HG03342 (cell line): ENCODE results near the gene ZBTB3.
"Not testable (repeated sequence)": the region's sequence is repeated elsewhere in the genome, so short reads cannot be mapped to it uniquely, and the experiment has no call there.

Experiments used
- ATAC-seq: cut with Tn5 transposase; IDR thresholded peaks from one replicate; pipeline ENCODE4 v1.9.1; 2021; ENCODE audit warnings: mild to moderate bottlenecking, moderate library complexity; ENCODE audit not compliant: unreplicated experiment

The ZBTB3 gene

DNA sequence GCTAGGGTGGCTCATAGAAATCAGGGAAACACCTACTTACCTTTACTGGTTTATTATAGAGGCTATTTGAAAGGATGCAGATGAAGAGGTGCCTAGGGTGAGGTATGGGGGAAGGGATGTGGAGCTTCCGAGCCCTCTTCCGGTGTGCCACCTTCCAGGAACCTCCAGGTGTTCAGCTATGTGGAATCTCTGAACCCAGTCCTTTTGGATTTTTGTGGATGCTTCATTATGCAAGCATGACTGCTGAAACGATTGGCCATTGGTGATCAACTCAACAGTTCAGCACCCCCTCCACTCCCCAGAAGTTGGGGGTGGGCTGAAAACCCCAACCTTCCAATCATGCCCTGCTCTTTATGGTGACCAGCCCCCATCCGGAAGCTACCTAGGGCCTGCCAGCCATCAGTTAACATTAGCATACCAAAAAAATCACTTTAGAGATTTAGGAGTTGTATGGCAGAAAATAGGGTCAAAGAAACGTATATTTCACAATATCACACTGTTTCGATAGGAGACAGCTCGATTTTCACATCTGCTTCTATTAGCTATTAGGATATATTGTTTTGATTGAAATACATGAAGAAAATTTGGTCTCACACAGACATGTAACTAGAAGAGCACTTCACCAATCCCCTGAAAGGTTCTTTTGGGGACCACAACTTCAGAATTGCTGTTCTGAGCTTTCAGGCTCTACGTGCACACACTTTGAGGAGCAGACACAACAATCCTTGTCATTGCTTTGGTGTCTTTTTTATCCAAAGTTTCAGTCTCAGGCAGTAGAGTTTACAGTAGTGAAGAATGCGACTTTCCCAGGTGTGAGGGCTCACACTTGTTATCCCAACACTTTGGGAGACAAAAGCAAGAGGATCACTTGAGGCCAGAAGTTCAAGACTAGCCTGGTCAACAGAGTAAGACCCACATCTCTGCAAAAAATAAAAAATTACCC, 4.2 kb upstream of the ZBTB3 start:
- no peak for ATAC-seq

GRCh38 chr11:62755086-62755615, 1.2 kb upstream of the ZBTB3 start:
- no peak for ATAC-seq

DNA sequence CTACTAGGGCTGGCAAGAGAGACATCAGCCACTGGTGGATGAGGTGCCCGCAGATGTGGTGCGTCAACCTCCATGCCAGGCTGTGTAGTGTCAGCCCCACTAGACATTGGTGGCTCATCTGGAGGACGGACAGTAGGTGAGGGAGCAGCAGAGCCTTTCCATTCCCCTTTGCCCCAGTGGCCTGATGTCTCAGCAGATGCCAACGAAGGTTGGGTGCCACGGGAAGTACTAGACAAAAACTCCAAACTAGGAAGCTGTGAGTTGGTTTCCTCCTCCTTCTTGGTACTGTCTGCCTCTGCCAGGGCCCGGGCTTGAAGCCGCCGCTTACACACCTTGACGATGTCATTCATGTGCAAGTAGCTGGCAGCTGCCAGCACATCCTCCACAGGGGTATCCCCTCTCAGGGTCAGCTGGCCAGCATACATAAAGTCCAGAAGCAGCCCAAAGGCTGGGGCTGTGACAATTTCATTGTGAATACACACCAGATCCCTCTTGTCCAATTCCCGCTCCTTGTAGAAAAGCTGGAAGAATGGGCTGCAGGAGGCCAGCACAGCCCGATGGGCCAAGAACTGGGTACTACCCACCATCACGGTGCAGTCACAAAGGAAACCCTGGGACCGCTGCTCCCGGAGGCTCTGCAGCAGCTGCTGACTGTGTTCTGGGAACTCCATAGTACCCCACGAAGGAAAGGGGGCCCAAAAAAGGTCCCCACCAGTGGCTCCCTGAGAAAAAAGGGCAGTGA, 795 bp downstream of the ZBTB3 start:
- peak; percentile 3 for ATAC-seq

GRCh38 chr11:62752177-62752785, 1.7 kb downstream of the ZBTB3 start:
- ATAC-seq, result no peak

- not testable (repeated sequence) for ATAC-seq
Measured at GRCh38 chr11:62749931-62750330, 4.0 kb downstream of the ZBTB3 start.

DNA sequence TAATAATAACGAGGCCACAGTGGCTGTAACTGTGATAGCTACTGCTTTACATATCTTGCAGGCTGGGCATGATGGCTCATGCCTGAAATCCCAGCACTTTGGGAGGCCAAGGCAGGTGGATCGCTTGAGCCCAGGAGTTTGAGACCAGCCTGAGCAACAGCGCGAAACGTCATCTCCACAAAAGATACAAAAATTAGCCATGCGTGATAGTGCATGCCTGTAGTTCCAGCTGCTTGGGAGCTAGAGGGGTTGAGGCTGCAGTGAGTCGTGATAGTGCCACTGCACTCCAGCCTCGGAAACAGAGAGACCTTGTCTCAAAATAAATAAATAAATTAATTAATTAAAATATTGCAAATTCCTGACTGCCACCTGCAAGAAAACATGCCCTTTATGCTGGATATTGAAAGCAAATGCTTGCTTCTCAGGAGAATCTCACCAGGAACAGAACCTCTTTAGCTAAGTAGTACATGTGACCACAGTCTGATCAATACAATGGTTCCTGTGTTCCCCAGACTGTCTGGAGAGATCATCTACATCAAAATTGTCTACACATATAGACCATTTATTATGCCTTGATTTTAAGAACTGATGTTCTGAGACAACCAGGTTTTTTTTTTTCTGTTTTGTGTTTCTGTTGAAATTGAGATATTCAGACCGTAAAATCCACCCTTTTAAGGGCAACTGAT, 6.3 kb downstream of the ZBTB3 start:
- ATAC-seq, result no peak

DNA sequence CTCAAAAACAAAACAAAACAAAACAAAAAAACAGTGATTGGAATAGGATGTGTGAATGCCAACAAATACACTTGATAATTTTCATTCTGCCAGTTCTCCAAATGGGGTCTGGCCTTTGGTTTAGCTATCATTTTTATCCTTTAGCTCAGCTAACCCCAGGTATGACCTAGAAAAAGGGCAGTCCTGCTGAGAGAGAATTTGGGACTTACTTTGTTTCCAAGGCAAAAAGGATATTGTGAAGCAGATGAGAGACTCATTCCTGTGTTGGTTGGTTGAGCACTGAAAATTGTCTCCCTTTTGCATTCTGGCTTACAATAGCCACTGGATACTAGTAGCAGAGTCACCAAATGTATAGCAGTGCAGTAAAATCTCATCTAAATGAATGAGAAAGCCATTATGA, 16.8 kb downstream of the ZBTB3 start:
- ATAC-seq, result no peak

GRCh38 chr11:62732830-62733229, 21.1 kb downstream of the ZBTB3 start:
- ATAC-seq, result no peak

GRCh38 chr11:62730076-62730475, 23.9 kb downstream of the ZBTB3 start:
- ATAC-seq, result not testable (repeated sequence)

- ATAC-seq, result peak; percentile 18
Measured at GRCh38 chr11:62728171-62728988, 25.6 kb downstream of the ZBTB3 start, which contains the start of gene TTC9C. TTC9C (plus strand) TSS chr11:62728486; CDS start chr11:62728849, 363 bp downstream.

GRCh38 chr11:62727872-62728170, 26.1 kb downstream of the ZBTB3 start:
- ATAC-seq, result peak; percentile 47

- peak; percentile 69 for ATAC-seq
Measured at GRCh38 chr11:62727165-62727871, 26.6 kb downstream of the ZBTB3 start, which contains the start of gene HNRNPUL2. HNRNPUL2 (minus strand) TSS chr11:62727457; CDS start chr11:62727156, 301 bp downstream.

DNA sequence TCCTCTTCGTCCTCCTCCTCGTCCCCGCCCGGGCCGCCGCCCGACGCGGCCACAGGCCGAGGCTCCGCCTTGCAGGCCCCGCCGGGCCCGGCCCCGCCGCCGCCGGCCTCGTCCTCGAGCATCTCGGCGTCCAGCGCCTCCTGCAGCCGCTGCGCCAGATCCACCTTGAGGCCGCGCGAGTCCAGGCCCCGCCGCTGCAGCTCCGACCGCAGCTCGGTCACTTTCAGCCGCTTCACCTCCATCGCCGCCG, 27.1 kb downstream of the ZBTB3 start:
- no peak for ATAC-seq

DNA sequence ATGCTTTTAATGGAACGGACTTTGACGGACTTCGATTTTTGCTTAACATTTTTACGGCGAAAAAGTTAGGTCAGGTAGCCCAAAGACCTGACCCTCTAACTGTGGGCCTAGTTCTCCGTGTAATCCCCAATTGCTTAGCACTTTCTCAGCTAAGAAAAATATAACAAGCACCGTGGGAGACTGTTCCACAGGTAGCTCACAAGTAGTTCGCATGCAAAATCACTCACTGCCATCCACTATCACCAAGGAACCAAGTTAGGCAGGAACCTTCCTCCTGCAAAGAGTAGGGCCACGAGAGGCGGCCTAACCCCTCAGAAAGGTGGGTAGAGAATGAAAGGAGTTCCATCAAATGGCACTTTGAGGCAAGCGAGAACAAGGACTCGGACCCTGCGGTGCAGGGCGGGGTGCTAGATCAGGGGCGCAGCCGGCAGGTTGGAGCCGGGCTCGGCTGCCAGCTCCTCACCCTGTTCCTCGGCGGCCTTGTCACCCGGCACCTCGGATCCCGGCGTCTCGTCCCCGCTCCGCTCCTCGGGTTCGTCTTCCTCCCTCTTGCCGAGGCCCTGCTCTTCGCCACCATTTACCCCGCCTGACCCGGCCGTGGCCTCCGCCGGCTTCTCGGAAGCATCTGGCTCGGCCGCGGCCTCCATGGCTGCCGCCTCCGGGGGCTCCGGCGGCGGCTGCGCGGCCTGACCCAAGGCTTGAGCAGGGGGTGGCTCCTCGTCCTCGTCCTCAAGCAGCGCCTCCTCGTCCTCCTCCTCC, 27.6 kb downstream of the ZBTB3 start:
- no peak for ATAC-seq

DNA sequence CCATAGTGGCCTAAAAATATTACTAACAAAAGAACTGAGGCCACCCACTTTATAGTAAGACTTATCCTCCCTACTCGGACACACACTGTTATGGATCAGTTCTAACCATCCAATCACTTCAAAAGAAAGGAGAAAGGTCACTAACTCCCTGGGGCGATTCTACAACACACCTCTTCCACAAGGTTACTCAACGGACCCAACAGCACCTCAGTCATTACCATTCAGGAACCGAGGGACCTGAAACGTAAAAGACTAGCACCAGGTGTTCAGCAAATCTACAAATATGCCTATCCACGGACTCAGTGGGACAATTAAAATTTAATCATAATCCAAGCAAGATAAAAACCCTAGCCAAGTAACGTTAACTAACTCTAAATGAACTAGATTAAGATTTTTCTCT, 28.3 kb downstream of the ZBTB3 start:
- ATAC-seq, result no peak

DNA sequence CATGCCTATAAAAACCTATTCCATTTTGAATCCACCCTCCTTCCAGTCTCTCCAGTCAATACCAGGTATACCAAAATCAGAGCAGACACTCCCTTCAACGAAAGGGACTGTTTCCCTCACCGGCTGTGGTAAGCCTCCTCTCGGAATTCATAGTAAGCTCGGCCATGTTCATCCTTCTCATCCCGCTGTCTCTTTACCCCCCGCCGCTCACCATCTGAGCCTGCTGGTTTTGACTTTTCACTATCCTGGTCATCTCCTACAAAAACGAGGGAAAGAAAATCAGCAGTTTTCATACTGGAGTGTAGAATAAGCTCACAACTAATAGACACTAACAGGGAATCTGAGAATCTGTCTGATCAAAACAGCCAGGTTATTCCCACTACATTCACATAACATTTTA, 29.8 kb downstream of the ZBTB3 start:
- ATAC-seq, result no peak

GRCh38 chr11:62721994-62722393, 32.0 kb downstream of the ZBTB3 start:
- no peak for ATAC-seq

DNA sequence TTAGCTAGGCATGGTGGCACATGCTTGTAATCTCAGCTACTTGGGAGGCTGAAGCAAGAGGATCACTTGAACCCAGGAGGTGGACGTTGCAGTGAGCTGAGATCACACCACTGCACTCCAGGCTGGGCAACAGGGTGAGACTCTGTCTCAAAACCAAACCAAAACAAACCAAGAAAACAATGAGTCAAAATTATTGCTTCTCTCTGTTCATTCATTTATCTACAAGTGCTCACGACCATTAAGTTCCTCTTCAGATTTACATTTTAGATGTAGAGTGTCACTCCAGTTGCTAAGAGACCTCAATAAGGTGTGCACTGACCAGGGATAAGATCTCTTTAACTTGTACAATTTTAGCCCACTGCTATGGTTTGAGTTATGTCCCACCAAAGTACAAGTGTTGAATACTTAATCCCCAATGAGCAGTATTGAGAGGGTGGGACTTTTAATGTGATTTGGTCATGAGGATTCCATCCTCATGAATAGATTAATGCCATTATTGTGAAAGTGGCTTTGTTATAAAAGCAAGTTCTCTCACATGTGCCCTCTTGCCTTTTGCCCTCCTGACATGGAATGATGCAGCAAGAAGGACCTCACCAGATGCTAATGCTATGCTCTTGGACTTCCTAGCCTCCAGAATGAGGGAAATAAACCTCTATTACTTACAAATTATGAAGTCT, 34.5 kb downstream of the ZBTB3 start:
- no peak for ATAC-seq
